ENCODE results near the gene OR5AN1.
"Not testable (repeated sequence)": the region's sequence is repeated elsewhere in the genome, so short reads cannot be mapped to it uniquely, and the experiment has no call there.

Gene OR5AN1

GRCh38 chr11:59365232-59366018 lies 6.7 kb downstream of the OR5AN1 start:
- TF ChIP-seq ZFX (IDR thresholded peaks at IDR 0.05), result no peak
- TF ChIP-seq, protein P1, sequence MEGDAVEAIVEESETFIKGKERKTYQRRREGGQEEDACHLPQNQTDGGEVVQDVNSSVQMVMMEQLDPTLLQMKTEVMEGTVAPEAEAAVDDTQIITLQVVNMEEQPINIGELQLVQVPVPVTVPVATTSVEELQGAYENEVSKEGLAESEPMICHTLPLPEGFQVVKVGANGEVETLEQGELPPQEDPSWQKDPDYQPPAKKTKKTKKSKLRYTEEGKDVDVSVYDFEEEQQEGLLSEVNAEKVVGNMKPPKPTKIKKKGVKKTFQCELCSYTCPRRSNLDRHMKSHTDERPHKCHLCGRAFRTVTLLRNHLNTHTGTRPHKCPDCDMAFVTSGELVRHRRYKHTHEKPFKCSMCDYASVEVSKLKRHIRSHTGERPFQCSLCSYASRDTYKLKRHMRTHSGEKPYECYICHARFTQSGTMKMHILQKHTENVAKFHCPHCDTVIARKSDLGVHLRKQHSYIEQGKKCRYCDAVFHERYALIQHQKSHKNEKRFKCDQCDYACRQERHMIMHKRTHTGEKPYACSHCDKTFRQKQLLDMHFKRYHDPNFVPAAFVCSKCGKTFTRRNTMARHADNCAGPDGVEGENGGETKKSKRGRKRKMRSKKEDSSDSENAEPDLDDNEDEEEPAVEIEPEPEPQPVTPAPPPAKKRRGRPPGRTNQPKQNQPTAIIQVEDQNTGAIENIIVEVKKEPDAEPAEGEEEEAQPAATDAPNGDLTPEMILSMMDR (conservative IDR thresholded peaks at IDR 0.05), result no peak
- H3K27ac ChIP-seq, result no peak overlapping the region

- no peak overlapping the region for H3K27ac ChIP-seq
- TF ChIP-seq ZFX (IDR thresholded peaks at IDR 0.05), result no peak
- TF ChIP-seq, protein P1 (conservative IDR thresholded peaks at IDR 0.05), result no peak
Measured at GRCh38 chr11:59368238-59369022, 9.7 kb downstream of the OR5AN1 start.

DNA sequence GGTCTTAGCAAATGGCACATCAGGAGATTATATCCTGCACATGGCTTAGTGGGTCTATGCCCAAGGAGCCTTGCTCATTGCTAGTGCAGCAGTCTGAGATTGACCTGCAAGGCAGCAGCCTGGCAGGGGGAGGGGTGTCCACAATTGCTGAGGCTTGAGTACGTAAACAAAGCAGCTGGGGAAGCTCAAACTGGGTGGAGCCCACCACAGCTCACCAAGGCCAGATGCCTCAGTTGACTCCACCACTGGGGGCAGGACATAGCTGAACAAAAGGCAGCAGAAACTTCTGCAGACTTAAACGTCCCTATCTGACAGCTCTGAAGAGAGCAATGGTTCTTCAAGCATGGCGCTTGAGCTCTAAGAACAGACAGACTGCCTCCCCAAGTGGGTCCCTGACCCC lies 13.6 kb downstream of the OR5AN1 start:
- H3K27ac ChIP-seq, result not testable (repeated sequence)

GRCh38 chr11:59380263-59381059 lies 21.8 kb downstream of the OR5AN1 start:
- TF ChIP-seq, protein P1 (conservative IDR thresholded peaks at IDR 0.05), result no peak
- no peak for TF ChIP-seq ZFX (IDR thresholded peaks at IDR 0.05)
- no peak overlapping the region for H3K27ac ChIP-seq

GRCh38 chr11:59394186-59394585 lies 35.5 kb downstream of the OR5AN1 start:
- TF ChIP-seq ZFX (IDR thresholded peaks at IDR 0.05), result no peak
- TF ChIP-seq, protein P1 (conservative IDR thresholded peaks at IDR 0.05), result no peak
- no peak overlapping the region for H3K27ac ChIP-seq

DNA sequence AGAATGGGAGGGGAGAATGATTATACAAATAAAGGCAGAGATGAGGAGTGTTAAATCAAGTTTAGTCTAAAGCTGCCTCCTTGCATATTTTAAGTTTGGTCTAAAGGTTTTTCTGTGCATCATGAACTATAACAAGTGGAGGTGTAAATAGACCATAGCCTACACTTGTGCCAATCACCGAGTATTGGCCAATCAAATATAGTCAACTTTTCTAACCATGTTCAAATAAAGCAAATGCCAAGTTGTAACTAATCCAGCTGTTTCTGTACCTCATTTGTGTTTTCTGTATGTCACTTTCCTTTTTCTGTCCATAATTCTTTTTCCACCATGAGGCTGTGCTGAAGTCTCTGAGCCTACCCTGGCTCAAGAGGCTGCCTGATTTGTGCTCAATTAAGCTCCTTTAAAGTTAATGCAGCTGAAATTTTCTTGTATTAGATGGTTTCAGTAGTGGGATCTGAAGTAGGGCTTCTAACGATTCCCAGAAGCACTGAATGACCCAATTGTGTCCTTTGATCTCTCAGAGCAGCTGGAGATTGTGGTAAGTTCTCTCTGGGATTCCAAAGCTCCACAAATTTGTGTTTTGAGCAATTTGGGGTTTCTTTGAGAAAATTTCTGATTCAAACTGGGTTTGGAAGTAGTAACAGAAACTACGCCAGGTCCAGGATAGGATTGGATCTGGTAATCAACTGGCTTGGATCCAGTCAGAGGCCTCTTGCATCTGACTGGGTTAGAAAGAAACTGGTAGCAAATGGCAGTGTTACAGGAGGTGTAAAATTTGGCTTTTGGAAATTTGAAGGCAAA lies 42.0 kb downstream of the OR5AN1 start:
- TF ChIP-seq ZFX (IDR thresholded peaks at IDR 0.05), result no peak
- TF ChIP-seq, protein P1 (conservative IDR thresholded peaks at IDR 0.05), result no peak
- no peak overlapping the region for H3K27ac ChIP-seq

DNA sequence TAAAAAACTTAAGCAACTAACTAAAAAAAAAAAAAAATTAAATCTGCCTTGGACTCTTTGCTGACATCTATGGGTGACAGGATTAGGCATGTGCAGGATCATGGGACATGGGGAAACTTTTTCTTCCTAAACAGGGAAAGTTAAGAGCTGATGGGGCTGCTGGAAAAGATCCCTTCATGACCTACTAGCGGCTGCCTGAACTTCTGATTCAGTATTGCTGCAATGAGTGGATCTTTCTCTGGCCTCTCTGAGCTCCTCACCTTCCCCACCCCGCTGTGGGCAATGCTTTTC lies 42.5 kb downstream of the OR5AN1 start:
- TF ChIP-seq, protein P1 (conservative IDR thresholded peaks at IDR 0.05), result no peak; the same call in 1 of the 2 replicates
- TF ChIP-seq ZFX (IDR thresholded peaks at IDR 0.05), result no peak

More for the DNA sequence above, 42.5 kb downstream of the OR5AN1 start:
- H3K27ac ChIP-seq, result no peak overlapping the region
